ENCODE results near the gene SMG6. TPM values are rescaled to one million over a fixed set of nuclear protein-coding genes. Genes with fewer than 3 reads are reported as not detected.

The SMG6 gene
- 34.7 and 51.0 TPM in 2 replicates for total RNA-seq

GRCh38 chr17:2303204-2304188 lies at the start of gene SMG6, which contains the start of gene SRR:
Gene SMG6 (minus strand): TSS chr17:2303785. CDS start chr17:2303720, 65 bp downstream.
Gene SRR (plus strand): TSS chr17:2303950. CDS start chr17:2315561, 11,611 bp downstream.

GRCh38 chr17:2336852-2337543 lies 33.4 kb upstream of the SMG6 start, which contains the start of gene SGSM2:
Gene SGSM2 (plus strand): TSS chr17:2337501. CDS start chr17:2337689, 188 bp downstream.

GRCh38 chr17:2336215-2336851 lies 32.7 kb upstream of the SMG6 start, which contains the start of gene TSR1:
Gene TSR1 (minus strand): TSS chr17:2336457. CDS start chr17:2336427, 30 bp downstream.

GRCh38 chr17:2054512-2055291 lies 248.9 kb downstream of the SMG6 start, which contains the start of gene HIC1:
Gene HIC1 (plus strand): TSS chr17:2055103. CDS start chr17:2056691, 1,588 bp downstream.

GRCh38 chr17:2041561-2042389 lies 261.8 kb downstream of the SMG6 start, which contains the start of gene OVCA2:
Gene OVCA2 (plus strand): TSS chr17:2042022. CDS start chr17:2042048, 26 bp downstream.

GRCh38 chr17:2029911-2030778 lies 273.4 kb downstream of the SMG6 start, which contains the start of gene DPH1:
Gene DPH1 (plus strand): TSS chr17:2030153. CDS start chr17:2030170, 17 bp downstream.

GRCh38 chr17:2025220-2025621 lies 278.4 kb downstream of the SMG6 start, which contains the start of gene RTN4RL1:
Gene RTN4RL1 (minus strand): TSS chr17:2025334. CDS start chr17:2024865, 469 bp downstream.

Other genes starting within 250 kb of the SMG6 start
- 60.7 and 107 TPM in 2 replicates for gene HIC1, start 248.7 kb downstream of the SMG6 start, total RNA-seq
- 20.8 and 22.1 TPM in 2 replicates for gene SRR, start 165 bp upstream of the SMG6 start, total RNA-seq
- gene TSR1, start 32.7 kb upstream of the SMG6 start, total RNA-seq = 67.0 and 95.7 TPM in 2 replicates
- 29.1 and 48.0 TPM in 2 replicates for gene SGSM2, start 33.7 kb upstream of the SMG6 start, total RNA-seq
- gene MNT, start 97.3 kb upstream of the SMG6 start, total RNA-seq = 11.1 and 13.5 TPM in 2 replicates
- 15.9 and 20.1 TPM in 2 replicates for gene METTL16, start 208.1 kb upstream of the SMG6 start, total RNA-seq

All from uterine smooth muscle cell (primary cell).